Middle frontal gyrus (tissue), 1 donor: Measurements from ENCODE around the gene BCAP31.

Experiments used
- DNase-seq: peaks from one replicate; pipeline ENCODE4 v3.0.0-alpha.2; 2015; ENCODE audit warnings: low spot score; ENCODE audit errors: extremely low spot score

BCAP31 gene

GRCh38 chrX:153657161-153657560, 67.0 kb downstream of the BCAP31 start:
- no peak for DNase-seq

DNA sequence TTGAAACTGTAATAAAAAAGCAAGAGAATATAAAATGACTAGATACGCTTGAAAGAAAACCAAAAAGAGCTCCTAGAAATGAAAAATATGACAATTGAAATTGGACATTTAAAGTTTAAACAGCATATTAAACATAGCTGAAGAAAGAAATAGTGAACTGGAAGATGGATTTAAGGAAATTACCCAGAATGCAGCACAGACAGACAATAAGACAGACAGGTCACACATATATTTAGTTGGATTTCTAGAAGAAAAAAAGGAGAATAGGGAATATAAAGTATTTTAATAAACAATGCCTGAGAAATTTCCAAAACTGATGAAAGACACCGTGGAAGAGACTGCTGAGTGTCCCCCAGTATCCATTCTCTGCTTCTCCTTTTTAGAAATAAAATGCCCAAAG, 70.6 kb downstream of the BCAP31 start:
- DNase-seq = no peak

- DNase-seq = no peak
Observed at GRCh38 chrX:153651540-153652079, 72.6 kb downstream of the BCAP31 start.

DNA sequence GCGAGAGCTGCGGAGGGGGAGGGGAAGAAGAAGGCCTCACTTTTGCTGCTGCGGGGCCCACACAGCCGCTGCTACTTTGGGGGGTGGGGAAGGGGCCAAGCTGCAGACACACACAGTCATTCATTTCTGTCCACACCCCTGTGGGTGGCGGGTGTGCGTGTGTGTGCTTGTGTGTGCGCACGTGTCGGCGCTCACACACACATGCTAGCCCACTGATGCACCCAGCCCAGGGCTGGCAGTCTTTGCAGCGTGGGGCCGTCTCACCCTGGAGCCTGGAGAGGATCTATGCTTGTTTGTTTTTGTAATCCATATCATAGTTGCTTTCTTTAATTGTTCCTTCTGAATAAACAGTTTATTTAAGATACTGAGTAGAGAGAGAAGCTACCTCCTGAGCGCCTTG, 73.2 kb downstream of the BCAP31 start:
- DNase-seq = no peak
